Measurements from ENCODE around the gene CDH24.

CDH24 gene

GRCh38 chr14:23060536-23061260 lies 3.4 kb upstream of the CDH24 start:
- no peak for DNase-seq

- DNase-seq = no peak
Measured at GRCh38 chr14:23058654-23059504, 1.6 kb upstream of the CDH24 start.

GRCh38 chr14:23057757-23058653 lies 685 bp upstream of the CDH24 start:
- DNase-seq = peak; percentile 96

- peak; percentile 84 for DNase-seq
Measured at GRCh38 chr14:23056145-23056955, 970 bp downstream of the CDH24 start.

GRCh38 chr14:23055621-23056144 lies 1.6 kb downstream of the CDH24 start:
- no peak for DNase-seq

GRCh38 chr14:23055147-23055550 lies 2.2 kb downstream of the CDH24 start:
- DNase-seq = no peak

- DNase-seq = no peak
Measured at GRCh38 chr14:23054000-23054811, 3.1 kb downstream of the CDH24 start.

- no peak for DNase-seq
Measured at GRCh38 chr14:23053426-23053825, 3.9 kb downstream of the CDH24 start.

GRCh38 chr14:23052671-23053070 lies 4.6 kb downstream of the CDH24 start:
- DNase-seq = no peak

- no peak for DNase-seq
Measured at GRCh38 chr14:23052182-23052623, 5.1 kb downstream of the CDH24 start.

GRCh38 chr14:23051141-23052057 lies 5.9 kb downstream of the CDH24 start:
- DNase-seq = no peak

GRCh38 chr14:23049011-23049410 lies 8.3 kb downstream of the CDH24 start:
- no peak for DNase-seq

- DNase-seq = no peak
Measured at GRCh38 chr14:23047751-23048693, 9.3 kb downstream of the CDH24 start.

- DNase-seq = no peak
Measured at GRCh38 chr14:23047034-23047634, 10.2 kb downstream of the CDH24 start.

GRCh38 chr14:23045419-23046357 lies 11.6 kb downstream of the CDH24 start:
- no peak for DNase-seq

GRCh38 chr14:23044840-23045239 lies 12.5 kb downstream of the CDH24 start:
- DNase-seq = no peak

- no peak for DNase-seq
Measured at GRCh38 chr14:23043754-23044153, 13.6 kb downstream of the CDH24 start.
